Upper lobe of left lung (tissue), 6 donors: Measurements from ENCODE around the gene RALGAPB. TPM values are rescaled to one million over a fixed set of nuclear protein-coding genes. Genes with fewer than 3 reads are reported as not detected.

Experiments
- ATAC-seq, 2 donors: fragments of 200-7000 bp; cut with Tn5 transposase; one replicate each; pipeline ENCODE4 v1.9.1; 2022; ENCODE audit warnings: mild to moderate bottlenecking in 2 of 2, moderate library complexity in 2 of 2; ENCODE audit not compliant: low FRiP score in 2 of 2
- DNase-seq, 2 donors: peaks; one replicate each; pipeline ENCODE4 v3.0.0-alpha.2; 2019 to 2020
- H3K27ac ChIP-seq, 4 donors: fragments of 200-600 bp; sonication (generic); one replicate each; pipeline ENCODE4 v1.5.1; 2016 to 2019
- H3K27me3 ChIP-seq, 4 donors: fragments of 200-600 bp; sonication (generic); one replicate each; pipeline ENCODE4 v1.5.1; 2017 to 2019
- H3K36me3 ChIP-seq, 4 donors: fragments of 200-600 bp; sonication (generic); one replicate each; pipeline ENCODE4 v1.5.1; 2016 to 2019
- H3K4me1 ChIP-seq, 4 donors: fragments of 200-600 bp; sonication (generic); one replicate each; pipeline ENCODE4 v1.5.1; 2018 to 2019
- H3K4me3 ChIP-seq, 4 donors: fragments of 200-600 bp; sonication (generic); one replicate each; pipeline ENCODE4 v1.5.1; 2017 to 2019; ENCODE audit warnings: mild to moderate bottlenecking in 2 of 4, moderate library complexity in 1 of 4
- H3K9me3 ChIP-seq, 4 donors: fragments of 200-600 bp; sonication (generic); one replicate each; pipeline ENCODE4 v1.5.1; 2018 to 2019
- CTCF ChIP-seq, 6 experiments: fragments of 450-650 bp in 4 of 6; fragments of 200-600 bp in 2 of 6; sonication (generic) in 2 of 6; IDR thresholded peaks; one replicate each; pipeline ENCODE4 v1.5.1; 2016 to 2019; ENCODE audit warnings: antibody characterized with exemption in 6 of 6
- EP300 ChIP-seq, 4 donors: sonication (generic); formaldehyde crosslinking; IDR thresholded peaks; one replicate each; pipeline ENCODE4 v1.5.1; 2017; ENCODE audit warnings: antibody characterized with exemption in 4 of 4, control low read depth in 2 of 4
- POLR2A ChIP-seq, 4 donors: fragments of 450-650 bp; IDR thresholded peaks; one replicate each; pipeline ENCODE4 v1.5.1; 2016 to 2017; ENCODE audit warnings: antibody characterized with exemption in 4 of 4, mild to moderate bottlenecking in 2 of 4
- POLR2AphosphoS5 ChIP-seq, 2 donors: sonication (generic); formaldehyde crosslinking; IDR thresholded peaks; one replicate each; pipeline ENCODE4 v1.5.1; 2017; ENCODE audit warnings: antibody characterized with exemption in 2 of 2
- WGBS, 2 donors: methylation state at CpG; one replicate each; pipeline ENCODE4 v1.1.5; 2017 to 2018; 5-methylcytosine and 5-hydroxymethylcytosine counted together
- total RNA-seq, 6 donors: library from RNA; depleted of rRNA in 4 of 6; stranded (reverse); fragments of >200 nt in 4 of 6; gene quantifications; one replicate each; pipeline versions ENCODE4 v1.1.0 to v1.2.1, GENCODE V29; 2016 to 2021
- donor health status: DM: no; HTN: no; CAD: no; lungs with moderate emphysema.
- donor health status: DM: no; HTN: yes; CAD: no; lungs with severe emphysema.

The RALGAPB gene
- total RNA-seq, 6 donors from 2014 or later: 27.0 to 76.5 (median 32.1) TPM

GRCh38 chr20:38433304-38433972 is 39.2 kb upstream of the RALGAPB start:
- Histone ChIP-seq H3K4me1 (peaks cover 13 to 31% (median 16%) of the 10 kb centered on the region in 4 donors), H3K27ac (peak overlapping the region in 1 of 4 donors; percentile 86), H3K4me3 (peak overlapping the region in 1 of 4 donors; percentile 74), H3K27me3 (no peaks in the 10 kb centered on the region), H3K36me3 (peaks cover 24 to 58% (median 52%) of the 10 kb centered on the region in 4 donors), H3K9me3 (no peaks in the 10 kb centered on the region)
- no peak for TF ChIP-seq POLR2A (IDR thresholded peaks at IDR 0.05)
- no peak for TF ChIP-seq POLR2AphosphoS5 (IDR thresholded peaks at IDR 0.05)
- no peak for TF ChIP-seq EP300 (IDR thresholded peaks at IDR 0.05)
- no peak for TF ChIP-seq CTCF (IDR thresholded peaks at IDR 0.05)
- WGBS, 2 donors: 87 to 91% methylated on average over 9 of the region's 9 CpGs
- ATAC-seq (no peak), DNase-seq (no peak)

- DNase-seq: peak; percentile 33 to 41
- WGBS, 2 donors: 6% methylated on average over 11 to 16 of the region's 16 CpGs
Measured at GRCh38 chr20:38434301-38434741, 38.3 kb upstream of the RALGAPB start.

GRCh38 chr20:38434770-38435554 is 37.7 kb upstream of the RALGAPB start, which contains the start of gene SNHG17:
Gene SNHG17, minus strand, starts transcription at chr20:38435328.
- Histone ChIP-seq H3K27me3 (no peaks in the 10 kb centered on the region), H3K4me3 (peak within 1 kb of the TSS; percentile 49 to 88 (median 74)), H3K4me1 (peaks cover 13 to 31% (median 16%) of the 10 kb centered on the region in 4 donors), H3K9me3 (no peaks in the 10 kb centered on the region), H3K27ac (peak within 1 kb of the TSS; percentile 81 to 87 (median 86)), H3K36me3 (peaks cover 11 to 43% (median 37%) of the 10 kb centered on the region in 4 donors)
- TF ChIP-seq EP300 (IDR thresholded peaks at IDR 0.05): peak in 1 of 4 donors; percentile 30
- peak; percentile 97 to 99 (median 98) for TF ChIP-seq CTCF (IDR thresholded peaks at IDR 0.05)
- TF ChIP-seq POLR2AphosphoS5 (IDR thresholded peaks at IDR 0.05): peak; percentile 94
- peak; percentile 31 to 82 (median 60) for TF ChIP-seq POLR2A (IDR thresholded peaks at IDR 0.05)
- ATAC-seq (peak; percentile 97 to 98), DNase-seq (peak; percentile 92 to 97)
- WGBS, 2 donors: 0 to 3% methylated on average over 25 to 54 of the region's 65 CpGs

More at GRCh38 chr20:38434301-38434741, 38.3 kb upstream of the RALGAPB start:
- no peak for TF ChIP-seq POLR2AphosphoS5 (IDR thresholded peaks at IDR 0.05)
- TF ChIP-seq POLR2A (IDR thresholded peaks at IDR 0.05): no peak
- TF ChIP-seq CTCF (IDR thresholded peaks at IDR 0.05): no peak
- no peak for TF ChIP-seq EP300 (IDR thresholded peaks at IDR 0.05)
- no peaks in the 10 kb centered on the region for H3K9me3 ChIP-seq
- no peaks in the 10 kb centered on the region for H3K27me3 ChIP-seq
- ATAC-seq: peak; percentile 21 to 53
- peaks cover 13 to 31% (median 16%) of the 10 kb centered on the region in 4 donors for H3K4me1 ChIP-seq
- peaks cover 17 to 49% (median 44%) of the 10 kb centered on the region in 4 donors for H3K36me3 ChIP-seq
- H3K27ac ChIP-seq: peak overlapping the region; percentile 81 to 87 (median 86)
- peak overlapping the region; percentile 49 to 88 (median 74) for H3K4me3 ChIP-seq

GRCh38 chr20:38435555-38435939 is 37.1 kb upstream of the RALGAPB start:
- TF ChIP-seq CTCF (IDR thresholded peaks at IDR 0.05): no peak
- no peak for TF ChIP-seq POLR2AphosphoS5 (IDR thresholded peaks at IDR 0.05)
- TF ChIP-seq EP300 (IDR thresholded peaks at IDR 0.05): no peak
- TF ChIP-seq POLR2A (IDR thresholded peaks at IDR 0.05): no peak
- Histone ChIP-seq H3K4me3 (peak overlapping the region in 1 of 4 donors; percentile 88), H3K4me1 (peaks cover 13 to 31% (median 16%) of the 10 kb centered on the region in 4 donors), H3K36me3 (peaks cover 6 to 37% (median 31%) of the 10 kb centered on the region in 4 donors), H3K9me3 (no peaks in the 10 kb centered on the region), H3K27ac (peak overlapping the region in 1 of 4 donors; percentile 81), H3K27me3 (no peaks in the 10 kb centered on the region)
- no peak for ATAC-seq
- DNase-seq: no peak
- WGBS, 2 donors: 75% methylated on average over 6 of the region's 6 CpGs
